Keratinocyte (primary cell): Measurements from ENCODE around the gene DMD.

Source experiments
- CTCF ChIP-seq, 3 experiments: IDR thresholded peaks in 1 of 3; conservative IDR thresholded peaks in 1 of 3; optimal IDR thresholded peaks in 1 of 3; 2 replicates in 2 of 3; 3 replicates in 1 of 3; pipeline versions ENCODE3 to v1.5.1; 2011; ENCODE audit warnings: low read length in 3 of 3, mild to moderate bottlenecking in 3 of 3, moderate library complexity in 2 of 3, control low read depth in 1 of 3, inconsistent platforms in 1 of 3; ENCODE audit not compliant: insufficient read depth in 2 of 3; ENCODE audit errors: extremely low read depth in 1 of 3
- EZH2 ChIP-seq: IDR thresholded peaks from one replicate; pipeline ENCODE4 v1.6.1; 2012; ENCODE audit warnings: inconsistent platforms, mild to moderate bottlenecking, low read length, moderate library complexity

- TF ChIP-seq CTCF (optimal IDR thresholded peaks at IDR 0.05 in 1 of 3, IDR thresholded peaks at IDR 0.05 in 1 of 3, conservative IDR thresholded peaks at IDR 0.05 in 1 of 3; ENCODE audit: extremely low read depth in 1 of 3, insufficient read depth in 2 of 3, low read length in 3 of 3) (no peak), EZH2 (no peak)
Observed at GRCh38 chrX:31136144-31136611, 2075.2 kb downstream of the DMD start.
